Stimulated activated CD8-positive, alpha-beta memory T cell treated with anti-CD3 and anti-CD28 coated beads, Interleukin-7, amount 100 ng/mL, for 4 hours (primary cell): ENCODE data around the gene FAM9C.
"Not testable (repeated sequence)": the region's sequence is repeated elsewhere in the genome, so short reads cannot be mapped to it uniquely, and the experiment has no call there.

ENCODE experiments used
- DNase-seq, 2 donors: peaks; one replicate each; pipeline ENCODE4 v3.0.0-alpha.2; 2020; ENCODE audit warnings: low read depth in 2 of 2

FAM9C gene

GRCh38 chrX:13076176-13076961, 31.9 kb upstream of the FAM9C start:
- no peak for DNase-seq

GRCh38 chrX:13074297-13075262, 30.2 kb upstream of the FAM9C start:
- no peak for DNase-seq

- no peak for DNase-seq
Observed at GRCh38 chrX:13069771-13070416, 25.5 kb upstream of the FAM9C start.

GRCh38 chrX:13068651-13069050, 24.2 kb upstream of the FAM9C start:
- no peak for DNase-seq

- no peak for DNase-seq
Observed at GRCh38 chrX:13067773-13068172, 23.4 kb upstream of the FAM9C start.

- no peak for DNase-seq
Observed at GRCh38 chrX:13066391-13066790, 22.0 kb upstream of the FAM9C start.

GRCh38 chrX:13064599-13065143, 20.3 kb upstream of the FAM9C start:
- no peak for DNase-seq

- not testable (repeated sequence) for DNase-seq
Observed at GRCh38 chrX:13063124-13063523, 18.7 kb upstream of the FAM9C start.

- not testable (repeated sequence) for DNase-seq
Observed at GRCh38 chrX:13062331-13062730, 17.9 kb upstream of the FAM9C start.

- DNase-seq: not testable (repeated sequence)
Observed at GRCh38 chrX:13061215-13061708, 16.8 kb upstream of the FAM9C start.

GRCh38 chrX:13059637-13060499, 15.4 kb upstream of the FAM9C start:
- DNase-seq: no peak

GRCh38 chrX:13055486-13055885, 11.1 kb upstream of the FAM9C start:
- DNase-seq: no peak

GRCh38 chrX:13053171-13053570, 8.8 kb upstream of the FAM9C start:
- DNase-seq: no peak

- no peak for DNase-seq
Observed at GRCh38 chrX:13051529-13052172, 7.2 kb upstream of the FAM9C start.

GRCh38 chrX:13051167-13051528, 6.7 kb upstream of the FAM9C start:
- DNase-seq: no peak

GRCh38 chrX:13050151-13050550, 5.7 kb upstream of the FAM9C start:
- no peak for DNase-seq

GRCh38 chrX:13048280-13048679, 3.9 kb upstream of the FAM9C start:
- DNase-seq: no peak

GRCh38 chrX:13047759-13048158, 3.3 kb upstream of the FAM9C start:
- DNase-seq: no peak

GRCh38 chrX:13046141-13046855, 1.9 kb upstream of the FAM9C start:
- no peak for DNase-seq

GRCh38 chrX:13043938-13044337, 482 bp downstream of the FAM9C start:
- DNase-seq: no peak
